HCT116 (cell line): Measurements from ENCODE around the gene ECE1. TPM values are rescaled to one million over a fixed set of nuclear protein-coding genes. Genes with fewer than 3 reads are reported as not detected.

Source experiments
- ATAC-seq: fragments of 200-7000 bp; cut with Tn5 transposase; 2 replicates; pipeline ENCODE4 v1.9.1; 2020; ENCODE audit warnings: mild to moderate bottlenecking, moderate library complexity
- BruUV-seq: library from RNA; stranded (reverse); fragments of 400-500 nt; replicated peaks from 2 replicates; lab custom pipeline; 2021; lab: Mats Ljungman, UMichigan
- CTCF ChIA-PET: fragments of 300-600 bp; sonication (Branson Sonifier 250); formaldehyde crosslinking; loops from one replicate; lab custom pipeline; 2021; ENCODE audit warnings: antibody characterized with exemption; lab: Charles Lee
- POLR2A ChIA-PET: fragments of 300-600, 350-600 bp; sonication (Branson Sonifier 250); formaldehyde crosslinking; loops from one replicate; lab custom pipeline; 2021; ENCODE audit warnings: antibody characterized with exemption; lab: Charles Lee
- RAD21 ChIA-PET, 2 experiments: fragments of 300-600 bp; sonication (Branson Sonifier 250); formaldehyde crosslinking; loops; one replicate each; lab custom pipeline; 2023; ENCODE audit warnings: low total read pairs in 2 of 2; ENCODE audit not compliant: uncharacterized antibody in 2 of 2, unreplicated experiment in 2 of 2, low non-redundant PET in 1 of 2; lab: Charles Lee
- DNase-seq: peaks from one replicate; pipeline ENCODE4 v3.0.0-alpha.2; 2010; ENCODE audit warnings: low read depth, low spot score
- H2AFZ ChIP-seq: fragments of 200-600 bp; shearing (Covaris generic), sonication (generic); 2 replicates; pipeline ENCODE4 v1.6.1; 2017; ENCODE audit warnings: low read depth, mixed run types, mixed read lengths, antibody characterized with exemption, low read length; ENCODE audit not compliant: poor library complexity, severe bottlenecking
- H3K27ac ChIP-seq: 2 replicates; pipeline ENCODE4 v1.5.1; 2012; ENCODE audit warnings: low read depth, low read length
- H3K27me3 ChIP-seq: fragments of 200-600 bp; sonication (generic); 2 replicates; pipeline ENCODE4 v1.6.1; 2016; ENCODE audit warnings: mixed run types, low read length, mixed read lengths; ENCODE audit not compliant: insufficient read depth
- H3K36me3 ChIP-seq, 2 experiments: fragments of 200-500 bp in 1 of 2; fragments of 200-600 bp in 1 of 2; sonication (Bioruptor generic) in 1 of 2; sonication (generic) in 1 of 2; 2 replicates each; pipeline versions ENCODE4 v1.5.1 to v1.6.1; 2014 to 2016; ENCODE audit warnings: low read length in 2 of 2, inconsistent platforms in 1 of 2, mixed read lengths in 1 of 2, mixed run types in 1 of 2; ENCODE audit not compliant: insufficient read depth in 2 of 2, control insufficient read depth in 1 of 2
- H3K4me1 ChIP-seq, 2 experiments: fragments of 200-600 bp in 1 of 2; sonication (generic) in 1 of 2; 2 replicates each; pipeline versions ENCODE4 v1.5.1 to v1.6.1; 2012 to 2017; ENCODE audit warnings: low read length in 2 of 2, inconsistent platforms in 1 of 2, mild to moderate bottlenecking in 1 of 2, mixed read lengths in 1 of 2, mixed run types in 1 of 2, moderate library complexity in 1 of 2; ENCODE audit not compliant: insufficient read depth in 2 of 2, control insufficient read depth in 1 of 2
- H3K4me2 ChIP-seq: fragments of 200-600 bp; sonication (generic); 2 replicates; pipeline ENCODE4 v1.6.1; 2017; ENCODE audit warnings: mixed run types, low read length, mixed read lengths
- H3K4me3 ChIP-seq, 2 experiments: fragments of 200-600 bp in 1 of 2; sonication (generic) in 1 of 2; replicated peaks in 1 of 2; 2 replicates each; pipeline ENCODE4 v1.5.1; 2011 to 2016; ENCODE audit warnings: low read length in 2 of 2, control low read depth in 1 of 2, low read depth in 1 of 2, mild to moderate bottlenecking in 1 of 2, mixed read lengths in 1 of 2, mixed run types in 1 of 2
- H3K79me2 ChIP-seq: fragments of 200-600 bp; sonication (generic); 2 replicates; pipeline ENCODE4 v1.6.1; 2017; ENCODE audit warnings: mild to moderate bottlenecking, mixed run types, low read length, moderate library complexity, mixed read lengths; ENCODE audit not compliant: insufficient read depth
- H3K9ac ChIP-seq: fragments of 200-600 bp; sonication (generic); 2 replicates; pipeline ENCODE4 v1.6.1; 2016; ENCODE audit warnings: low read length, mixed read lengths
- H3K9me2 ChIP-seq: fragments of 200-600 bp; sonication (generic), shearing (Covaris generic); 2 replicates; pipeline ENCODE4 v1.6.1; 2017; ENCODE audit warnings: mixed run types, mild to moderate bottlenecking, moderate library complexity; ENCODE audit not compliant: insufficient read depth
- H3K9me3 ChIP-seq, 2 experiments: fragments of 200-500 bp in 1 of 2; fragments of 200-600 bp in 1 of 2; sonication (Bioruptor generic) in 1 of 2; sonication (generic) in 1 of 2; 2 replicates each; pipeline ENCODE4 v1.6.1; 2014 to 2017; ENCODE audit warnings: low read length in 2 of 2, mixed read lengths in 2 of 2, inconsistent platforms in 1 of 2, low read depth in 1 of 2, mild to moderate bottlenecking in 1 of 2, mixed run types in 1 of 2, moderate library complexity in 1 of 2; ENCODE audit not compliant: control insufficient read depth in 1 of 2, insufficient read depth in 1 of 2
- H4K20me1 ChIP-seq: fragments of 200-600 bp; sonication (generic), shearing (Covaris generic); 2 replicates; pipeline ENCODE4 v1.6.1; 2017; ENCODE audit warnings: mixed run types, mild to moderate bottlenecking, moderate library complexity; ENCODE audit not compliant: insufficient read depth
- CBX3 ChIP-seq: IDR thresholded peaks from 2 replicates; pipeline ENCODE4 v1.6.1; 2012; ENCODE audit warnings: low read depth
- CEBPB ChIP-seq: IDR thresholded peaks from 2 replicates; pipeline ENCODE4 v1.6.1; 2012; ENCODE audit warnings: low read depth
- CTCF ChIP-seq, 3 experiments: fragments of 200-600 bp in 1 of 3; sonication (generic) in 1 of 3; IDR thresholded peaks in 2 of 3; conservative IDR thresholded peaks in 1 of 3; 2 replicates each; pipeline ENCODE4 v1.5.1; 2012 to 2017; ENCODE audit warnings: low read depth in 2 of 3, low read length in 2 of 3, antibody characterized with exemption in 1 of 3, borderline replicate concordance in 1 of 3, control low read depth in 1 of 3, mild to moderate bottlenecking in 1 of 3, mixed read lengths in 1 of 3, mixed run types in 1 of 3, moderate library complexity in 1 of 3; ENCODE audit not compliant: insufficient read depth in 1 of 3
- ELF1 ChIP-seq: IDR thresholded peaks from 2 replicates; pipeline ENCODE4 v1.6.1; 2012; ENCODE audit warnings: low read depth, borderline replicate concordance
- EZH2phosphoT487 ChIP-seq: fragments of 200-600 bp; IDR thresholded peaks from 2 replicates; pipeline ENCODE4 v1.6.1; 2018; ENCODE audit warnings: antibody characterized with exemption, borderline replicate concordance
- FOSL1 ChIP-seq: IDR thresholded peaks from 2 replicates; pipeline ENCODE4 v1.6.1; 2012; ENCODE audit warnings: low read depth
- JUND ChIP-seq: IDR thresholded peaks from 2 replicates; pipeline ENCODE4 v1.6.1; 2012
- POLR2AphosphoS5 ChIP-seq: IDR thresholded peaks from 2 replicates; pipeline ENCODE4 v1.6.1; 2011; ENCODE audit warnings: mild to moderate bottlenecking, low read depth, low read length, moderate library complexity
- RAD21 ChIP-seq: IDR thresholded peaks from 2 replicates; pipeline ENCODE4 v1.6.1; 2012; ENCODE audit warnings: low read depth, mild to moderate bottlenecking
- REST ChIP-seq: IDR thresholded peaks from 2 replicates; pipeline ENCODE4 v1.6.1; 2012; ENCODE audit warnings: low read depth
- SIN3A ChIP-seq: IDR thresholded peaks from 2 replicates; pipeline ENCODE4 v1.6.1; 2012; ENCODE audit warnings: low read depth
- SP1 ChIP-seq: IDR thresholded peaks from 2 replicates; pipeline ENCODE4 v1.6.1; 2012; ENCODE audit warnings: low read depth
- SRF ChIP-seq: IDR thresholded peaks from 2 replicates; pipeline ENCODE4 v1.6.1; 2012; ENCODE audit warnings: low read depth
- TCF7L2 ChIP-seq: IDR thresholded peaks from 2 replicates; pipeline ENCODE4 v1.7.0; 2011; ENCODE audit warnings: borderline replicate concordance, inconsistent platforms; ENCODE audit not compliant: insufficient read depth, insufficient read length; ENCODE audit errors: extremely low read depth
- YY1 ChIP-seq: IDR thresholded peaks from 2 replicates; pipeline ENCODE4 v1.6.1; 2011; ENCODE audit warnings: low read length, low read depth, moderate library complexity, mild to moderate bottlenecking; ENCODE audit not compliant: insufficient replicate concordance; ENCODE audit errors: extremely low read depth
- ZNF274 ChIP-seq: fragments of 200-500 bp; sonication (Bioruptor generic); IDR thresholded peaks from 2 replicates; pipeline ENCODE4 v1.6.1; 2014; ENCODE audit warnings: mild to moderate bottlenecking, low read depth, low read length, inconsistent platforms
- intact Hi-C: fragments of 100-400 bp; cut with micrococcal nuclease; formaldehyde crosslinking; loops from 2 replicates; pipeline ENCODE4 v1.10.0; 2022
- total RNA-seq: library from RNA; stranded (reverse); gene quantifications from one replicate; pipeline ENCODE4 v1.2.1, GENCODE V29; 2021; ENCODE audit not compliant: unreplicated experiment
- TF ChIP-seq, protein P1 (sequence below): IDR thresholded peaks from 2 replicates; pipeline ENCODE4 v1.6.1; 2012
- TF ChIP-seq, protein P2 (sequence below): IDR thresholded peaks from 2 replicates; pipeline ENCODE4 v1.6.1; 2011; ENCODE audit warnings: mild to moderate bottlenecking, low read length, moderate library complexity; ENCODE audit not compliant: insufficient replicate concordance; ENCODE audit errors: extremely low read depth

ECE1 gene
- total RNA-seq, 1 experiment from 2014 or later: 66.8 TPM

GRCh38 chr1:21251773-21252471 is 38.3 kb downstream of the ECE1 start:
- H3K9me3 ChIP-seq: no peaks in the 10 kb centered on the region
- peak; percentile 62 for DNase-seq
- ChIA-PET POLR2A (interaction anchor here (1.5 kb wide), 1 partner anchor 10 kb away, joined by 10 read pairs; no protein-coding TSS in a partner anchor), RAD21 (interaction anchor here (0.8 to 1.2 kb wide), 3 partner anchors 10 to 117 kb away, joined by 3 to 4 read pairs (median 3); no protein-coding TSS in a partner anchor), CTCF (interaction anchor here (1.4 to 2.1 kb wide), 4 partner anchors 18 to 118 kb away, joined by 7 to 18 read pairs (median 11); no protein-coding TSS in a partner anchor)
- intact Hi-C loops: no loop called here
- no peaks in the 10 kb centered on the region for H3K9me2 ChIP-seq
- H3K27ac ChIP-seq: peak overlapping the region; percentile 60; the same call in 1 of the 2 replicates
- H3K4me1 ChIP-seq: peaks cover 14% of the 10 kb centered on the region in 2 experiments
- no peak for TF ChIP-seq EZH2phosphoT487
- TF ChIP-seq ELF1: no peak
- TF ChIP-seq, protein P1, sequence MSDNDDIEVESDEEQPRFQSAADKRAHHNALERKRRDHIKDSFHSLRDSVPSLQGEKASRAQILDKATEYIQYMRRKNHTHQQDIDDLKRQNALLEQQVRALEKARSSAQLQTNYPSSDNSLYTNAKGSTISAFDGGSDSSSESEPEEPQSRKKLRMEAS: peak; percentile 54; the same call in 1 of the 2 replicates
- no peak for TF ChIP-seq CTCF (IDR thresholded peaks at IDR 0.05 in 2 of 3, conservative IDR thresholded peaks at IDR 0.05 in 1 of 3; ENCODE audit: borderline replicate concordance in 1 of 3, insufficient read depth in 1 of 3, low read depth in 2 of 3, low read length in 2 of 3)
- TF ChIP-seq ZNF274: no peak
- peak; percentile 54; the same call in 1 of the 2 replicates for TF ChIP-seq SIN3A
- peak; percentile 53; the same call in 1 of the 2 replicates for TF ChIP-seq POLR2AphosphoS5
- TF ChIP-seq CBX3: no peak
- peak; percentile 88 for TF ChIP-seq FOSL1
- no peak for TF ChIP-seq CEBPB
- no peak for TF ChIP-seq YY1
- TF ChIP-seq, protein P2, sequence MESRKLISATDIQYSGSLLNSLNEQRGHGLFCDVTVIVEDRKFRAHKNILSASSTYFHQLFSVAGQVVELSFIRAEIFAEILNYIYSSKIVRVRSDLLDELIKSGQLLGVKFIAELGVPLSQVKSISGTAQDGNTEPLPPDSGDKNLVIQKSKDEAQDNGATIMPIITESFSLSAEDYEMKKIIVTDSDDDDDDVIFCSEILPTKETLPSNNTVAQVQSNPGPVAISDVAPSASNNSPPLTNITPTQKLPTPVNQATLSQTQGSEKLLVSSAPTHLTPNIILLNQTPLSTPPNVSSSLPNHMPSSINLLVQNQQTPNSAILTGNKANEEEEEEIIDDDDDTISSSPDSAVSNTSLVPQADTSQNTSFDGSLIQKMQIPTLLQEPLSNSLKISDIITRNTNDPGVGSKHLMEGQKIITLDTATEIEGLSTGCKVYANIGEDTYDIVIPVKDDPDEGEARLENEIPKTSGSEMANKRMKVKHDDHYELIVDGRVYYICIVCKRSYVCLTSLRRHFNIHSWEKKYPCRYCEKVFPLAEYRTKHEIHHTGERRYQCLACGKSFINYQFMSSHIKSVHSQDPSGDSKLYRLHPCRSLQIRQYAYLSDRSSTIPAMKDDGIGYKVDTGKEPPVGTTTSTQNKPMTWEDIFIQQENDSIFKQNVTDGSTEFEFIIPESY: no peak
- peak; percentile 87 for TF ChIP-seq JUND
- peak; percentile 43 for TF ChIP-seq SRF
- no peak for TF ChIP-seq RAD21
- no peak for TF ChIP-seq REST
- TF ChIP-seq SP1: peak; percentile 71
- no peak for TF ChIP-seq TCF7L2
- H3K4me3 ChIP-seq: peak overlapping the region in 1 of 2 experiments; percentile 5; a peak in 1 of 4 replicates
- BruUV-seq: no TSS peak
- peak overlapping the region; percentile 19 for H3K9ac ChIP-seq
- peak; percentile 50 for ATAC-seq
- H4K20me1 ChIP-seq: no peaks in the 10 kb centered on the region
- H3K27me3 ChIP-seq: no peaks in the 10 kb centered on the region
- peaks cover 3 to 4% of the 10 kb centered on the region in 2 experiments; a peak in 1 of 4 replicates for H3K36me3 ChIP-seq
- no peaks in the 10 kb centered on the region for H3K79me2 ChIP-seq
- peak overlapping the region; percentile 40 for H3K4me2 ChIP-seq
- no peak overlapping the region for H2AFZ ChIP-seq
